ENCODE measurements around the gene TNIP1.

DNA sequence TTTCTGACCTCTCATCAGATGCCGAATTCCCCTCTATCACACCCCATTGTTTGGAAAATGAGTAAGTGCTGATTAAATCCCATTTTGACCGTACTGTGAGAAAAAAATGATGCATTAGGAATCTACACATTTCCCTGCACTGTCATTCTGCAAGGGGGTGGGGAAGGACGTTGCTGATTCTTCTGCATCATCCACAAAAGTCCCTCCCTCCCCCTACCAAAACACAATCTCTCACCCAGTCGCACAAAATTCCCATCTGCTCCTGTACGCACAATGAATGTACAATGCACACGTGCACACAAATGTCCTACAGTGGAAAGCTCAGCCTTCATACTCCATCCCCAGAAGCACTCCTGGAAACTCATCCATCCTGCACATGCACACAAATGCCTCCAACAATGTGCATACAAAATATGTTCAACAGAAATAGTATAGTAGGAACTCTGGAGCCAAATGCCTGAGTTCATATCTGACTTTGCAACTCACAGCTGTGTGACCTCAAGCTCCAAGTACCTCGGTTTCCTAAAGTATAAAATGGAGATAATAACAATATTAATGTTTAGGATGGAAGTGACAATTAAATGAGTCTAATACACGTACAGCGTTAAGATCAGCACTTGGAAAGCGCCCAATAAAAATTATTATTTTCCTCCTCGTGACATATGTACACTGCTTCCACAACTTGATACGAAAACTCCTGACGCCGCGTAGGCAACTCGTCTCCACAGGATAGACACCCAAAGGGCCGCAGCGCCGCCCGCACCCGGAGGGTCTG, 809 bp downstream of the TNIP1 start:
- no peak for TF ChIP-seq POLR2A (IDR thresholded peaks at IDR 0.05)
- TF ChIP-seq, protein P1, sequence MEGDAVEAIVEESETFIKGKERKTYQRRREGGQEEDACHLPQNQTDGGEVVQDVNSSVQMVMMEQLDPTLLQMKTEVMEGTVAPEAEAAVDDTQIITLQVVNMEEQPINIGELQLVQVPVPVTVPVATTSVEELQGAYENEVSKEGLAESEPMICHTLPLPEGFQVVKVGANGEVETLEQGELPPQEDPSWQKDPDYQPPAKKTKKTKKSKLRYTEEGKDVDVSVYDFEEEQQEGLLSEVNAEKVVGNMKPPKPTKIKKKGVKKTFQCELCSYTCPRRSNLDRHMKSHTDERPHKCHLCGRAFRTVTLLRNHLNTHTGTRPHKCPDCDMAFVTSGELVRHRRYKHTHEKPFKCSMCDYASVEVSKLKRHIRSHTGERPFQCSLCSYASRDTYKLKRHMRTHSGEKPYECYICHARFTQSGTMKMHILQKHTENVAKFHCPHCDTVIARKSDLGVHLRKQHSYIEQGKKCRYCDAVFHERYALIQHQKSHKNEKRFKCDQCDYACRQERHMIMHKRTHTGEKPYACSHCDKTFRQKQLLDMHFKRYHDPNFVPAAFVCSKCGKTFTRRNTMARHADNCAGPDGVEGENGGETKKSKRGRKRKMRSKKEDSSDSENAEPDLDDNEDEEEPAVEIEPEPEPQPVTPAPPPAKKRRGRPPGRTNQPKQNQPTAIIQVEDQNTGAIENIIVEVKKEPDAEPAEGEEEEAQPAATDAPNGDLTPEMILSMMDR (IDR thresholded peaks at IDR 0.05), result no peak
